Measurements from ENCODE around the gene LRRFIP1. TPM values are rescaled to one million over a fixed set of nuclear protein-coding genes. Genes with fewer than 3 reads are reported as not detected.

Gene LRRFIP1
- total and polyA plus RNA-seq, 2 of the 13 experiments (the other 11 are each of a cell fraction or from before 2014, with no cell fraction given) = 15.9 to 40.5 TPM

GRCh38 chr2:237639836-237640220 is 12.4 kb downstream of the LRRFIP1 start (continued):
- no peak for TF ChIP-seq ZNF407 (CRISPR knock-in tag; IDR thresholded peaks at IDR 0.05; ENCODE audit: not compliant biosample characterization)
- TF ChIP-seq, protein P1, sequence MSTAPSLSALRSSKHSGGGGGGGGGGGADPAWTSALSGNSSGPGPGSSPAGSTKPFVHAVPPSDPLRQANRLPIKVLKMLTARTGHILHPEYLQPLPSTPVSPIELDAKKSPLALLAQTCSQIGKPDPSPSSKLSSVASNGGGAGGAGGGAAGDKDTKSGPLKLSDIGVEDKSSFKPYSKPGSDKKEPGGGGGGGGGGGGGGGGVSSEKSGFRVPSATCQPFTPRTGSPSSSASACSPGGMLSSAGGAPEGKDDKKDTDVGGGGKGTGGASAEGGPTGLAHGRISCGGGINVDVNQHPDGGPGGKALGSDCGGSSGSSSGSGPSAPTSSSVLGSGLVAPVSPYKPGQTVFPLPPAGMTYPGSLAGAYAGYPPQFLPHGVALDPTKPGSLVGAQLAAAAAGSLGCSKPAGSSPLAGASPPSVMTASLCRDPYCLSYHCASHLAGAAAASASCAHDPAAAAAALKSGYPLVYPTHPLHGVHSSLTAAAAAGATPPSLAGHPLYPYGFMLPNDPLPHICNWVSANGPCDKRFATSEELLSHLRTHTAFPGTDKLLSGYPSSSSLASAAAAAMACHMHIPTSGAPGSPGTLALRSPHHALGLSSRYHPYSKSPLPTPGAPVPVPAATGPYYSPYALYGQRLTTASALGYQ (CRISPR knock-in tag; IDR thresholded peaks at IDR 0.05) = no peak
- TF ChIP-seq, protein P2, sequence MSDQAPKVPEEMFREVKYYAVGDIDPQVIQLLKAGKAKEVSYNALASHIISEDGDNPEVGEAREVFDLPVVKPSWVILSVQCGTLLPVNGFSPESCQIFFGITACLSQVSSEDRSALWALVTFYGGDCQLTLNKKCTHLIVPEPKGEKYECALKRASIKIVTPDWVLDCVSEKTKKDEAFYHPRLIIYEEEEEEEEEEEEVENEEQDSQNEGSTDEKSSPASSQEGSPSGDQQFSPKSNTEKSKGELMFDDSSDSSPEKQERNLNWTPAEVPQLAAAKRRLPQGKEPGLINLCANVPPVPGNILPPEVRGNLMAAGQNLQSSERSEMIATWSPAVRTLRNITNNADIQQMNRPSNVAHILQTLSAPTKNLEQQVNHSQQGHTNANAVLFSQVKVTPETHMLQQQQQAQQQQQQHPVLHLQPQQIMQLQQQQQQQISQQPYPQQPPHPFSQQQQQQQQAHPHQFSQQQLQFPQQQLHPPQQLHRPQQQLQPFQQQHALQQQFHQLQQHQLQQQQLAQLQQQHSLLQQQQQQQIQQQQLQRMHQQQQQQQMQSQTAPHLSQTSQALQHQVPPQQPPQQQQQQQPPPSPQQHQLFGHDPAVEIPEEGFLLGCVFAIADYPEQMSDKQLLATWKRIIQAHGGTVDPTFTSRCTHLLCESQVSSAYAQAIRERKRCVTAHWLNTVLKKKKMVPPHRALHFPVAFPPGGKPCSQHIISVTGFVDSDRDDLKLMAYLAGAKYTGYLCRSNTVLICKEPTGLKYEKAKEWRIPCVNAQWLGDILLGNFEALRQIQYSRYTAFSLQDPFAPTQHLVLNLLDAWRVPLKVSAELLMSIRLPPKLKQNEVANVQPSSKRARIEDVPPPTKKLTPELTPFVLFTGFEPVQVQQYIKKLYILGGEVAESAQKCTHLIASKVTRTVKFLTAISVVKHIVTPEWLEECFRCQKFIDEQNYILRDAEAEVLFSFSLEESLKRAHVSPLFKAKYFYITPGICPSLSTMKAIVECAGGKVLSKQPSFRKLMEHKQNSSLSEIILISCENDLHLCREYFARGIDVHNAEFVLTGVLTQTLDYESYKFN (CRISPR knock-in tag; conservative IDR thresholded peaks at IDR 0.05) = 0 out of 2 replicates have a peak, but pooled peaks have one; percentile 34
- TF ChIP-seq SNAPC2 (CRISPR knock-in tag; IDR thresholded peaks at IDR 0.05) = no peak
- no peak for TF ChIP-seq ZNF274 (CRISPR knock-in tag; IDR thresholded peaks at IDR 0.05)
- TF ChIP-seq POLR2A (IDR thresholded peaks at IDR 0.05; ENCODE audit: insufficient read depth in 1 of 2, low read depth in 2 of 2, low read length in 2 of 2) = no peak
- no peak for TF ChIP-seq SRF (IDR thresholded peaks at IDR 0.05; ENCODE audit: low read depth, low read length)
- no peak for TF ChIP-seq NFE2L2 (IDR thresholded peaks at IDR 0.05; ENCODE audit: low read length)
- no peak for TF ChIP-seq ZNF501 (CRISPR knock-in tag; IDR thresholded peaks at IDR 0.05)
- TF ChIP-seq, protein P3, sequence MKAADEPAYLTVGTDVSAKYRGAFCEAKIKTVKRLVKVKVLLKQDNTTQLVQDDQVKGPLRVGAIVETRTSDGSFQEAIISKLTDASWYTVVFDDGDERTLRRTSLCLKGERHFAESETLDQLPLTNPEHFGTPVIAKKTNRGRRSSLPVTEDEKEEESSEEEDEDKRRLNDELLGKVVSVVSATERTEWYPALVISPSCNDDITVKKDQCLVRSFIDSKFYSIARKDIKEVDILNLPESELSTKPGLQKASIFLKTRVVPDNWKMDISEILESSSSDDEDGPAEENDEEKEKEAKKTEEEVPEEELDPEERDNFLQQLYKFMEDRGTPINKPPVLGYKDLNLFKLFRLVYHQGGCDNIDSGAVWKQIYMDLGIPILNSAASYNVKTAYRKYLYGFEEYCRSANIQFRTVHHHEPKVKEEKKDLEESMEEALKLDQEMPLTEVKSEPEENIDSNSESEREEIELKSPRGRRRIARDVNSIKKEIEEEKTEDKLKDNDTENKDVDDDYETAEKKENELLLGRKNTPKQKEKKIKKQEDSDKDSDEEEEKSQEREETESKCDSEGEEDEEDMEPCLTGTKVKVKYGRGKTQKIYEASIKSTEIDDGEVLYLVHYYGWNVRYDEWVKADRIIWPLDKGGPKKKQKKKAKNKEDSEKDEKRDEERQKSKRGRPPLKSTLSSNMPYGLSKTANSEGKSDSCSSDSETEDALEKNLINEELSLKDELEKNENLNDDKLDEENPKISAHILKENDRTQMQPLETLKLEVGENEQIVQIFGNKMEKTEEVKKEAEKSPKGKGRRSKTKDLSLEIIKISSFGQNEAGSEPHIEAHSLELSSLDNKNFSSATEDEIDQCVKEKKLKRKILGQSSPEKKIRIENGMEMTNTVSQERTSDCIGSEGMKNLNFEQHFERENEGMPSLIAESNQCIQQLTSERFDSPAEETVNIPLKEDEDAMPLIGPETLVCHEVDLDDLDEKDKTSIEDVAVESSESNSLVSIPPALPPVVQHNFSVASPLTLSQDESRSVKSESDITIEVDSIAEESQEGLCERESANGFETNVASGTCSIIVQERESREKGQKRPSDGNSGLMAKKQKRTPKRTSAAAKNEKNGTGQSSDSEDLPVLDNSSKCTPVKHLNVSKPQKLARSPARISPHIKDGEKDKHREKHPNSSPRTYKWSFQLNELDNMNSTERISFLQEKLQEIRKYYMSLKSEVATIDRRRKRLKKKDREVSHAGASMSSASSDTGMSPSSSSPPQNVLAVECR (CRISPR knock-in tag; IDR thresholded peaks at IDR 0.05; ENCODE audit: borderline replicate concordance) = peak; percentile 18; the same call in 1 of the 2 replicates

Measured in HepG2 (cell line).